ENCODE data around the gene SNRK.

The SNRK gene

DNA sequence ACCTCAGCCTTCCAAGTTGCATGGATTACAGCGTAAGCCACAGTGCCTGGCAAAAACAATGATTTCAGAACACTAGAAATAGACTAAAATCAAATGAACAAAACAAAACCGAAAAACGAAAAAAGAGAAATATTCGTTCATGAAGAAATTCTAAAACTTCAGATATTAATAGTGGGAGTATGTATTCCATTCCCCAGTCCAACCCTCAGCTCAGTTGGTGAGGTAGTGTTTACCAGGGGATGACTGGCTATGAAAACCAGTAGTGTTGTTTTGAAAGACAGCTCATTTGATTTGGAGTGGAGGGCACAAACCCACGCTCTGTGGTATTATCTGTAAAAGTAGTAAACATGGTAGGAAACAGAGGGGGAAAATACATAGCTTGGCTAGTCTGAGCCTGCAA, 6.8 kb upstream of the SNRK start:
- H3K18ac ChIP-seq (ENCODE audit: low read depth in 1 of 2, low read length in 2 of 2), result no peak overlapping the region
- no peak overlapping the region for H2BK5ac ChIP-seq (ENCODE audit: low read depth, low read length, poor library complexity, severe bottlenecking)
- no peak overlapping the region for H3K14ac ChIP-seq (ENCODE audit: low read length in 2 of 2)
- H2BK15ac ChIP-seq (ENCODE audit: low read depth, poor library complexity, severe bottlenecking), result no peak overlapping the region
- no peak for DNase-seq
- H3K9me3 ChIP-seq (ENCODE audit: control insufficient read depth, low read length), result no peaks in the 10 kb centered on the region
- no peak overlapping the region for H2BK12ac ChIP-seq (ENCODE audit: low read length in 2 of 2)
- H4K91ac ChIP-seq (ENCODE audit: low read length), result no peak overlapping the region
- H3K4ac ChIP-seq (ENCODE audit: low read depth in 1 of 2, low read length in 2 of 2), result no peak overlapping the region
- WGBS, result 93% methylated on average over 2 of the region's 5 CpGs
- no peaks in the 10 kb centered on the region for H3K36me3 ChIP-seq (ENCODE audit: control insufficient read depth in 1 of 2, insufficient read depth in 2 of 2, low read depth in 1 of 2, low read length in 2 of 2)
- H3K4me2 ChIP-seq (ENCODE audit: low read length, poor library complexity, severe bottlenecking), result no peak overlapping the region
- no peak overlapping the region for H3K4me3 ChIP-seq (ENCODE audit: insufficient read depth in 1 of 2, low read depth in 1 of 2, low read length in 2 of 2)
- H3K27ac ChIP-seq (ENCODE audit: low read length, poor library complexity, severe bottlenecking), result no peak overlapping the region
- no peaks in the 10 kb centered on the region for H3K79me1 ChIP-seq (replicated peaks; ENCODE audit: low read length, poor library complexity, severe bottlenecking)
- no peak overlapping the region for H2AK5ac ChIP-seq (ENCODE audit: low read length, severe bottlenecking)
- no peak overlapping the region for H3K9ac ChIP-seq (ENCODE audit: low read length)
- peaks cover 5 to 14% of the 10 kb centered on the region in 2 experiments for H3K27me3 ChIP-seq (ENCODE audit: control insufficient read depth in 1 of 2, insufficient read depth in 1 of 2, low read length in 2 of 2)
- no peaks in the 10 kb centered on the region for H3K4me1 ChIP-seq (ENCODE audit: control insufficient read depth, insufficient read depth, low read depth, low read length)
- H3K23ac ChIP-seq (ENCODE audit: low read length in 2 of 2), result no peak overlapping the region
- H2AFZ ChIP-seq (ENCODE audit: low read depth, low read length), result no peak overlapping the region
- H4K8ac ChIP-seq (ENCODE audit: low read length), result no peak overlapping the region
- H2BK120ac ChIP-seq (ENCODE audit: low read depth, low read length), result no peak overlapping the region

DNA sequence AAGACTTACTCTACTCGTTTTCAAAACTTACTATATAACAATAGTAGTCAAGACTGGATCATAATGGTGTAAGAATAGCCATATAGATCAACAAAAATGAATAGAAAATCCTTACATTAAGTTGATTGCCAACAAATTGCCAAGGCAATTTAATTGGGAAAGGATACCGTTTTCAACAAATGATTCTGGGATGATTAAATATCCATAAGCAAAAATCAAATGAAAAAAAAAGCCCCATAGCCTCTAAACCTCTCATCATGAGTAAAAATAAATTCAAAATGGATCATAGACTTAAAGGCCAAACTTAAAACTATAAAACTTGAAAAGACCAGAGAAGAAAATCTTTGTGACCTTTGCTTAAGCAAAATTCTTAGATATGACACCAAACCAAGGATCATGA, 5.3 kb upstream of the SNRK start:
- H2BK12ac ChIP-seq (ENCODE audit: low read length in 2 of 2), result no peak overlapping the region
- no peaks in the 10 kb centered on the region for H3K79me1 ChIP-seq (replicated peaks; ENCODE audit: low read length, poor library complexity, severe bottlenecking)
- H3K36me3 ChIP-seq (ENCODE audit: control insufficient read depth in 1 of 2, insufficient read depth in 2 of 2, low read depth in 1 of 2, low read length in 2 of 2), result no peaks in the 10 kb centered on the region
- H4K91ac ChIP-seq (ENCODE audit: low read length), result no peak overlapping the region
- H3K27me3 ChIP-seq (ENCODE audit: control insufficient read depth in 1 of 2, insufficient read depth in 1 of 2, low read length in 2 of 2), result peaks cover 5 to 16% of the 10 kb centered on the region in 2 experiments
- no peaks in the 10 kb centered on the region for H3K9me3 ChIP-seq (ENCODE audit: control insufficient read depth, low read length)
- no peak for DNase-seq
- H3K23ac ChIP-seq (ENCODE audit: low read length in 2 of 2), result no peak overlapping the region
- H2BK5ac ChIP-seq (ENCODE audit: low read depth, low read length, poor library complexity, severe bottlenecking), result no peak overlapping the region
- no peak overlapping the region for H3K18ac ChIP-seq (ENCODE audit: low read depth in 1 of 2, low read length in 2 of 2)
- no peak overlapping the region for H3K14ac ChIP-seq (ENCODE audit: low read length in 2 of 2)
- H3K27ac ChIP-seq (ENCODE audit: low read length, poor library complexity, severe bottlenecking), result no peak overlapping the region
- WGBS, result no CpG with 5 or more reads among the region's 2 CpGs
- H3K4me3 ChIP-seq (ENCODE audit: insufficient read depth in 1 of 2, low read depth in 1 of 2, low read length in 2 of 2), result no peak overlapping the region
- no peak overlapping the region for H3K4ac ChIP-seq (ENCODE audit: low read depth in 1 of 2, low read length in 2 of 2)
- no peak overlapping the region for H2BK120ac ChIP-seq (ENCODE audit: low read depth, low read length)
- no peak overlapping the region for H3K4me2 ChIP-seq (ENCODE audit: low read length, poor library complexity, severe bottlenecking)
- H3K9ac ChIP-seq (ENCODE audit: low read length), result no peak overlapping the region
- no peak overlapping the region for H2AFZ ChIP-seq (ENCODE audit: low read depth, low read length)
- H4K8ac ChIP-seq (ENCODE audit: low read length), result no peak overlapping the region
- peaks cover 2% of the 10 kb centered on the region for H3K4me1 ChIP-seq (ENCODE audit: control insufficient read depth, insufficient read depth, low read depth, low read length)
- H2AK5ac ChIP-seq (ENCODE audit: low read length, severe bottlenecking), result no peak overlapping the region
- H2BK15ac ChIP-seq (ENCODE audit: low read depth, poor library complexity, severe bottlenecking), result no peak overlapping the region

DNA sequence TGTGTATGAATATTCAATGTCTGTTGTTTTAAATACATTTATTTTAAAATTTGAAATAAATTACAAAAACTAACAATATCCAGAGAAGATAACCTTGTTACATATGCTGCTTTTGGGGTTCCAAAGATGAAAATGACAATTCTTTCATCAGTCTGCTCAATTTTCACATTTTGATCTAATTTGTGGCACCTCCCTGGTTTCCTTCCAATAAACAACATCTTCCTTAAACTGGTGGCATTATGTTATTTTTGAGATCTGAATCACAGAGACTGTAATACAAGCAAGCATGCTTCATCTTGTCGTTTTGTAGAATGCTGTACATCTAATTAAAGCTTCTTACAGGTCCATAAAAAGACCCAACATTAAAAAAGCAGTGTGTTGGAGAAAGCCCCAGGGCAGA, 2.2 kb upstream of the SNRK start:
- no peak overlapping the region for H3K18ac ChIP-seq (ENCODE audit: low read depth in 1 of 2, low read length in 2 of 2)
- no peak overlapping the region for H3K4ac ChIP-seq (ENCODE audit: low read depth in 1 of 2, low read length in 2 of 2)
- peaks cover 5% of the 10 kb centered on the region for H3K4me1 ChIP-seq (ENCODE audit: control insufficient read depth, insufficient read depth, low read depth, low read length)
- no peak overlapping the region for H2BK5ac ChIP-seq (ENCODE audit: low read depth, low read length, poor library complexity, severe bottlenecking)
- no peak overlapping the region for H4K8ac ChIP-seq (ENCODE audit: low read length)
- no peak overlapping the region for H3K14ac ChIP-seq (ENCODE audit: low read length in 2 of 2)
- H2AFZ ChIP-seq (ENCODE audit: low read depth, low read length), result no peak overlapping the region
- WGBS, result no CpG with 5 or more reads among the region's 1 CpG
- H2BK15ac ChIP-seq (ENCODE audit: low read depth, poor library complexity, severe bottlenecking), result no peak overlapping the region
- DNase-seq, result no peak
- H3K27ac ChIP-seq (ENCODE audit: low read length, poor library complexity, severe bottlenecking), result no peak overlapping the region
- no peak overlapping the region for H2BK120ac ChIP-seq (ENCODE audit: low read depth, low read length)
- H3K27me3 ChIP-seq (ENCODE audit: control insufficient read depth in 1 of 2, insufficient read depth in 1 of 2, low read length in 2 of 2), result peaks cover 5 to 16% of the 10 kb centered on the region in 2 experiments
- H3K79me1 ChIP-seq (replicated peaks; ENCODE audit: low read length, poor library complexity, severe bottlenecking), result no peaks in the 10 kb centered on the region
- no peak overlapping the region for H4K91ac ChIP-seq (ENCODE audit: low read length)
- no peak overlapping the region for H2BK12ac ChIP-seq (ENCODE audit: low read length in 2 of 2)
- H3K36me3 ChIP-seq (ENCODE audit: control insufficient read depth in 1 of 2, insufficient read depth in 2 of 2, low read depth in 1 of 2, low read length in 2 of 2), result no peaks in the 10 kb centered on the region
- no peak overlapping the region for H3K4me2 ChIP-seq (ENCODE audit: low read length, poor library complexity, severe bottlenecking)
- no peak overlapping the region for H2AK5ac ChIP-seq (ENCODE audit: low read length, severe bottlenecking)
- H3K9me3 ChIP-seq (ENCODE audit: control insufficient read depth, low read length), result no peaks in the 10 kb centered on the region
- H3K9ac ChIP-seq (ENCODE audit: low read length), result no peak overlapping the region
- H3K23ac ChIP-seq (ENCODE audit: low read length in 2 of 2), result no peak overlapping the region
- H3K4me3 ChIP-seq (ENCODE audit: insufficient read depth in 1 of 2, low read depth in 1 of 2, low read length in 2 of 2), result no peak overlapping the region

DNA sequence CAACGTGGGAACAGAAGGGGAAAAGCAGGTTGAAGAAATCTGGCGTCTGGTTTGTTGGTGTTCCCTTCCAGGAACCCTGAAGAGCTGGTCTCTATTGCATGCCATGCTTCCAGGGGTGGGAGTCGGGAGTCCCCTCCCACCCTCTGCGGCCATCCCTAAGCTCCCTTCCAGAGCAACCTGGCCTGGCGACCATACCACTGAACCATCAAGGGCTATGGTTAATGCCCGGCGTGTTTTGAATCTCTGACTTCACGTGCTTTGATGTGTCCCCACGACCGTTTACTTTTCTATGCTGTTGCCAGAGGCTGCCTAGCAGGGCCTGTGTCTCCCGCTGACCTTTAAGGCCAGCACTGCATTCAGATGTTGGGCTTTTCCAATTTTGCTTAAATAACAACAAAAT, 696 bp upstream of the SNRK start:
- Histone ChIP-seq H2BK5ac (ENCODE audit: low read depth, low read length, poor library complexity, severe bottlenecking) (no peak overlapping the region), H3K9ac (ENCODE audit: low read length) (peak overlapping the region; percentile 86), H3K4me3 (ENCODE audit: insufficient read depth in 1 of 2, low read depth in 1 of 2, low read length in 2 of 2) (peak overlapping the region in 1 of 2 experiments; percentile 83), H2BK120ac (ENCODE audit: low read depth, low read length) (no peak overlapping the region), H4K91ac (ENCODE audit: low read length) (no peak overlapping the region), H2AK5ac (ENCODE audit: low read length, severe bottlenecking) (no peak overlapping the region), H3K27ac (ENCODE audit: low read length, poor library complexity, severe bottlenecking) (no peak overlapping the region), H3K36me3 (ENCODE audit: control insufficient read depth in 1 of 2, insufficient read depth in 2 of 2, low read depth in 1 of 2, low read length in 2 of 2) (peaks cover 0 to 8% of the 10 kb centered on the region in 2 experiments), H3K9me3 (ENCODE audit: control insufficient read depth, low read length) (no peaks in the 10 kb centered on the region), H3K79me1 (replicated peaks; ENCODE audit: low read length, poor library complexity, severe bottlenecking) (peaks cover 3% of the 10 kb centered on the region), H3K14ac (ENCODE audit: low read length in 2 of 2) (no peak overlapping the region), H2BK12ac (ENCODE audit: low read length in 2 of 2) (peak overlapping the region in 1 of 2 experiments; percentile 54), H3K4ac (ENCODE audit: low read depth in 1 of 2, low read length in 2 of 2) (no peak overlapping the region), H3K4me2 (ENCODE audit: low read length, poor library complexity, severe bottlenecking) (peak overlapping the region; percentile 47), H2AFZ (ENCODE audit: low read depth, low read length) (no peak overlapping the region), H4K8ac (ENCODE audit: low read length) (peak overlapping the region; percentile 75), H3K4me1 (ENCODE audit: control insufficient read depth, insufficient read depth, low read depth, low read length) (peaks cover 7% of the 10 kb centered on the region), H3K27me3 (ENCODE audit: control insufficient read depth in 1 of 2, insufficient read depth in 1 of 2, low read length in 2 of 2) (peaks cover 0 to 11% of the 10 kb centered on the region in 2 experiments), H3K23ac (ENCODE audit: low read length in 2 of 2) (no peak overlapping the region), H3K18ac (ENCODE audit: low read depth in 1 of 2, low read length in 2 of 2) (no peak overlapping the region), H2BK15ac (ENCODE audit: low read depth, poor library complexity, severe bottlenecking) (no peak overlapping the region)
- WGBS, result 40% methylated on average over 11 of the region's 11 CpGs
- DNase-seq, result peak; percentile 4

Measured in mesenchymal stem cell (in vitro differentiated cells and primary cell).